Measurements from ENCODE around the gene KCNIP1. TPM values are rescaled to one million over a fixed set of nuclear protein-coding genes. Genes with fewer than 3 reads are reported as not detected.

The KCNIP1 gene
- total and polyA plus RNA-seq, 2 of the 13 experiments (the other 11 are each of a cell fraction or from before 2014, with no cell fraction given), result not detected

DNA sequence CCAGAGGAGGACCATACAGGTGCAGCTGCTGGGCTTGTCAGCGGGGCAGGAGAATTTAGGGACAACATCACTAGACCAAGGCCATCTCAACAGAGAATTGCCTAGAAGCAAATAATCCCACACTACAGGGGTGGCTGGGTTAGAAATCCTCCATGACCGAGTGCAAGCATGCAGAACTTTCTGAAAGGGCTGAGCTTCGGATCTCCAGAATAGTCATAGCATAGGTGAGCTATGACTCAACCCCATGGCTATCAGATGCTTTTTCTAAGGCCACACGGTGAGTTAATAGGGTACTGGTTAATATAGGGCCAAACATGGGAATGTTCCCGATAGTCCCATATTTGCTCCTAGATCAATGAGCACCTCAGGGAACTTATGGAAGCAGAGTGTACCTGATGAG lies 4.2 kb downstream of the KCNIP1 start:
- H3K36me3 ChIP-seq (replicated peaks in 1 of 2; ENCODE audit: control insufficient read depth in 1 of 2, insufficient read depth in 2 of 2, low read length in 2 of 2), result no peaks in the 10 kb centered on the region
- no peak overlapping the region for H3K9ac ChIP-seq (ENCODE audit: insufficient read depth, low read depth, low read length)
- no peaks in the 10 kb centered on the region for H3K9me3 ChIP-seq (ENCODE audit: low read length)
- no peaks in the 10 kb centered on the region for H3K79me2 ChIP-seq (ENCODE audit: insufficient read depth, low read length)
- H4K20me1 ChIP-seq (ENCODE audit: insufficient read depth, low read length), result no peaks in the 10 kb centered on the region
- H3K27ac ChIP-seq (ENCODE audit: extremely low read length, insufficient read depth, low read length), result no peak overlapping the region
- DNase-seq (ENCODE audit: low spot score), result no peak
- intact Hi-C loops (cut with micrococcal nuclease; ENCODE audit: unreplicated experiment) (no loop called here), in situ Hi-C loops (cut with HindIII; ENCODE audit: extremely low pct_ligation_motif_present, low pct_unique_long_range_greater_than_20kb) (no loop called here)
- no peak overlapping the region for H2AFZ ChIP-seq (ENCODE audit: low read length)
- H3K4me2 ChIP-seq (ENCODE audit: low read depth, low read length), result no peak overlapping the region
- POLR2A ChIA-PET, result no interaction called here
- H3K4me3 ChIP-seq (replicated peaks in 1 of 3; ENCODE audit: insufficient read depth in 1 of 3, low read depth in 2 of 3, low read length in 3 of 3), result no peak overlapping the region
- H3K27me3 ChIP-seq (ENCODE audit: control insufficient read depth in 1 of 2, insufficient read depth in 2 of 2, low read length in 2 of 2), result peaks cover 0 to 45% of the 10 kb centered on the region in 2 experiments; a peak in 4 of 5 replicates
- TF ChIP-seq HCFC1 (IDR thresholded peaks at IDR 0.05; ENCODE audit: low read depth, low read length), result no peak
- TF ChIP-seq ZNF790 (CRISPR knock-in tag; IDR thresholded peaks at IDR 0.05; ENCODE audit: borderline replicate concordance), result no peak
- TF ChIP-seq THYN1 (CRISPR knock-in tag; IDR thresholded peaks at IDR 0.05; ENCODE audit: borderline replicate concordance, low read depth), result no peak
- TF ChIP-seq ZNF549 (CRISPR knock-in tag; IDR thresholded peaks at IDR 0.05), result no peak
- TF ChIP-seq ZNF883 (CRISPR knock-in tag; IDR thresholded peaks at IDR 0.05; ENCODE audit: not compliant biosample characterization), result no peak
- TF ChIP-seq, protein P1, sequence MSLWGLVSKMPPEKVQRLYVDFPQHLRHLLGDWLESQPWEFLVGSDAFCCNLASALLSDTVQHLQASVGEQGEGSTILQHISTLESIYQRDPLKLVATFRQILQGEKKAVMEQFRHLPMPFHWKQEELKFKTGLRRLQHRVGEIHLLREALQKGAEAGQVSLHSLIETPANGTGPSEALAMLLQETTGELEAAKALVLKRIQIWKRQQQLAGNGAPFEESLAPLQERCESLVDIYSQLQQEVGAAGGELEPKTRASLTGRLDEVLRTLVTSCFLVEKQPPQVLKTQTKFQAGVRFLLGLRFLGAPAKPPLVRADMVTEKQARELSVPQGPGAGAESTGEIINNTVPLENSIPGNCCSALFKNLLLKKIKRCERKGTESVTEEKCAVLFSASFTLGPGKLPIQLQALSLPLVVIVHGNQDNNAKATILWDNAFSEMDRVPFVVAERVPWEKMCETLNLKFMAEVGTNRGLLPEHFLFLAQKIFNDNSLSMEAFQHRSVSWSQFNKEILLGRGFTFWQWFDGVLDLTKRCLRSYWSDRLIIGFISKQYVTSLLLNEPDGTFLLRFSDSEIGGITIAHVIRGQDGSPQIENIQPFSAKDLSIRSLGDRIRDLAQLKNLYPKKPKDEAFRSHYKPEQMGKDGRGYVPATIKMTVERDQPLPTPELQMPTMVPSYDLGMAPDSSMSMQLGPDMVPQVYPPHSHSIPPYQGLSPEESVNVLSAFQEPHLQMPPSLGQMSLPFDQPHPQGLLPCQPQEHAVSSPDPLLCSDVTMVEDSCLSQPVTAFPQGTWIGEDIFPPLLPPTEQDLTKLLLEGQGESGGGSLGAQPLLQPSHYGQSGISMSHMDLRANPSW (CRISPR knock-in tag; IDR thresholded peaks at IDR 0.05; ENCODE audit: borderline replicate concordance), result no peak
- TF ChIP-seq POLR2G (IDR thresholded peaks at IDR 0.05; ENCODE audit: low read depth, low read length), result no peak
- TF ChIP-seq CENPX (CRISPR knock-in tag; IDR thresholded peaks at IDR 0.05), result no peak
- TF ChIP-seq KLF9 (CRISPR knock-in tag; IDR thresholded peaks at IDR 0.05; ENCODE audit: low read depth), result no peak
- CTCF ChIA-PET (ENCODE audit: low intra/inter-chr PET ratio, low total read pairs), result no interaction called here
- BruUV-seq (replicated peaks), result no TSS peak
- WGBS (ENCODE audit: low lambda C conversion rate), result 19% methylated on average over 3 of the region's 5 CpGs
- no peak for ATAC-seq
- H3K4me1 ChIP-seq (ENCODE audit: insufficient read depth, low read length), result no peaks in the 10 kb centered on the region
- FAIRE-seq, result no peak

Data from HepG2 (cell line).